SW480 (cell line): ENCODE measurements around the gene APOA4.

ENCODE experiments used
- DNase-seq: peaks from one replicate; pipeline ENCODE4 v3.0.0-alpha.2; 2016; ENCODE audit warnings: low spot score

APOA4 gene

GRCh38 chr11:116823031-116823843 lies at the start of gene APOA4:
APOA4 (minus strand) TSS chr11:116823304; CDS start chr11:116823191, 113 bp downstream.
- DNase-seq = no peak

DNA sequence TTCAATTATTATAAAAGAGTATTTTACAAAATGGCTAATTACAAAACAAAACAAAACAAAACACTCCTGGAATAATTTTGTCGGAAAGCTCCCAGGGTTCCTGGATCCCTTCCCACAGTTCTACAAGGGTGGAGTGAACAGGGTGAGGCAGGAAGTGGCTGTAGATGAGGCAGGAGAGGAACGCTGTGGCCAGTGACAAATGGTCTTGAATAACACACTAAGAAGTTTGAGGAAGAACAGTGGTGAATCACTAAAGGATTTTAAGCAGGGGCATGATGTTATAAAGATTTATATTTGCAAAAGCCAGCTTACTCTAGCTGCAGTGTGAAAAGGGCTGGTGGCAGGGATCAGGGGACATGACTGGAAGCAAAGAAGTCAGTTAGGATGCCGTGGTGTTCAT lies 48.1 kb upstream of the APOA4 start:
- DNase-seq = peak; percentile 28

DNA sequence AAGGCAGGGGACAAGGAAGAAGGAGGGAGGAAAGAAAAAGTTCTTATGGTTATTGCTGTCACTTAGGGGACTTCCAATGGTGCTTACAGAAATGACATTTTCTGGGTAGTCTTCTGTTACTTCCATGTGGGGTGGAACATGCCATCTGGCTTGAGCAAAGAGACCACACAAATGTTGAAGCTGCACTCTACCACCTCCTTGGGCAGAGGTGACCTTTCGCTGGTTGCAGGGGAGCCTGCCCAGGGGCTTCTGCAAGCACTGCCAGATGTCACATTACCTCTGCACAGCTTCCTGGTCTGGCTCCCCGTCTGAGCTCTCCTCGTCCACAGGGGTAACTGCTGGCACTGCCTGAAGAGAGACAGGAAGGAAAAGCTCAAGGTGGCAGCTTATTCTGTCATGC lies 47.0 kb upstream of the APOA4 start:
- no peak for DNase-seq

DNA sequence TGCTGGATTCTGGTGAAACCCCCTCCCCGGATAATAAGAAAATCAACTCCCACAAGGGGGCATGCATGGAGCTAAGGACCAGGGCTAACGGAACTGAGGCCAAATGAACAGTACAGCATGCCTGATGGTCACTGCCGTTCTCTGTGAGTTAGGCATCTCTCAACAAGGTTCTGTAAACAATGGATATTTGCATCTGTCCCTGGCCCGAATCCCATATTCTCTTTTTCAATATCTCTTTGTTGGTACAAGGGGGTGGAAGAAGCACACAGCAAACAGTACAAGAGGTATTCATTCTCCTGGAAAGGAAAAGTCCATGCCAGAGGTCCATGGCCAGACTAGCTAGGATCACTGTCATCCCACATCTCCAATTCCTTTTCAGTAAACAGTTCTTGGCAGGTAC lies 46.5 kb upstream of the APOA4 start:
- no peak for DNase-seq

DNA sequence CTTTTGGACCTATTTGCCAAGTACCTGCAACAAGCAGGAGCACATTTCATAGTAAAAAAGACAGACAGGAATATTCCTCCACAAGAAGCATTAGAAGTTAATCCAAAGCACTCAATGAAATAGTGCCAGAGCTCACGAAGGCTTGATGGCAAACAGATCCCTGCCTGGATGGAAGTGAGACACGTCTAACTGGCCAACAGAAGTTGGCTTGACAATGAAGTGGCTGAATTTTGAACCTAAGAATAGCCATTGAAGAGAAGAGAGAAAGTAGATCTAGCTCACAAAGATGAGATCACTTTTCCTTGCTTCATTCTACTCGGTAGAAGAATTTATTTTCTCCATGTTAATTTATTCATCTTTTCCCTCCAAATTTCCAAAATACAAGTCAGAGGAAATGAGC lies 45.0 kb upstream of the APOA4 start:
- DNase-seq = no peak

GRCh38 chr11:116867619-116868018 lies 44.5 kb upstream of the APOA4 start:
- no peak for DNase-seq

DNA sequence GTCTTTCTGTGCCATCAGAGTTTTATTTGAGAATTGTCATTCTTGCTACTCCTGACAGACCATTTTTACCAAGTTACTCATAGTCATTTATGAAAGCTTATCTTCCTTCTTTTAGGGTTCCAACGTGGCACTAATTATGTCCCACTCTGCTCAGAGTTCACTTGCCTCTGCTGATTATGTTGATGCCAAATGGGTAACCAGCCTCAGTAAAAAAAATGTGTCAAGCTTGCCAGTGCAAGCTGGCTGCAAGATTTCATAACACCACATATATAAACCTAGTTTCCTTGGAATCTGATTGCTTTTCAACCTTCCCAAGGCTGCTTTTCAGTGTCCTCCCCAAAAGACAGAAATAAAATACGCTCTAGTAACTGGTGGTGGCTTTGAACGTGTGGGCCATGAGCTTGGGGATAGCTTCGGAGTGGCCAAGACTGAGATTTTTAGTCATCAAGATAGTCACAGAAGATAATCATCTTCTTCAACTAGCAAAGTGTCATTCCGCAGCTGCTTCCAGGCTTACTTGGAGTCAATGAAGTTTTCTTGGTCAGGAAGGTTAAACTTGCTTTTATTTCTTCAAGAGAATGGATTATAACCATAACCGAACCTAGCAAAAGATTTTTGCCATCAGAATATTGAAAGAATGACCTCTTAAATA lies 43.8 kb upstream of the APOA4 start:
- DNase-seq = no peak

DNA sequence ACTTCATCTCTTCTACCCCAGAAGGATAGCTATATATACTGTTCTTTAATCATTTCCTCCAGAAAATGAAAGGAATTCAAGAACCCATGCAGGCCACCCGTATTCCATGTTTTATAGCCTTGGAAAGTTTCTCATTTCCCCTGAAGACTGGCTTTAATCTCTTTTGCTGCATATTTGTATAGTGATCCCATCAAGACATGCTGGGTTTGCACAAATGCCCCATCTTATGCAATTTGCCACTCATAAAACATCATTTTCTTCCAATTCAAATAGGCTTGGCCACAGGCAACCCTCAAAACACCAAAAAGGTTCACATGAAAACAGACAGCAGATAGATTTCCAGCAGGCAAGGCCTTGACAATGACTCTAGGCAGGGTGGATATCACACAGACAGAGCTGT lies 42.6 kb upstream of the APOA4 start:
- DNase-seq = no peak

DNA sequence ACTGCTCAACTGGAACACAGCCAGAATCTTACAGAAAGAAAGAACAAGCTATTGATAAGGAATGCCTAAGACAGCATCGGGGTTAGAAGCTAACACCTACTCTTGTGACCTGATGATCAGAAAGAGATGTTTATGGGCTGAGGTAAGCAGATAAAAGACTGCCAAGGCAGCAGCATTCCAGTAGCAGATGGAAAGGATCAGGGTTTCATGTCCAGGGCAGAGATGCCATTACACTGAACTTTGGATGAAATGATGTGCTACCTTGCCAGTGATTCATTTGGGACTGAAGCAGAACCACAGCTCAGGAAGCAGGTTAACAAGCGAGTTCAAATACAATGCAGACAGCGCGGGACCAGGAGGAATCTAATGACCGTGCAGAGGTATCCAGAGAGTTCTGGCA lies 41.4 kb upstream of the APOA4 start:
- DNase-seq = no peak

DNA sequence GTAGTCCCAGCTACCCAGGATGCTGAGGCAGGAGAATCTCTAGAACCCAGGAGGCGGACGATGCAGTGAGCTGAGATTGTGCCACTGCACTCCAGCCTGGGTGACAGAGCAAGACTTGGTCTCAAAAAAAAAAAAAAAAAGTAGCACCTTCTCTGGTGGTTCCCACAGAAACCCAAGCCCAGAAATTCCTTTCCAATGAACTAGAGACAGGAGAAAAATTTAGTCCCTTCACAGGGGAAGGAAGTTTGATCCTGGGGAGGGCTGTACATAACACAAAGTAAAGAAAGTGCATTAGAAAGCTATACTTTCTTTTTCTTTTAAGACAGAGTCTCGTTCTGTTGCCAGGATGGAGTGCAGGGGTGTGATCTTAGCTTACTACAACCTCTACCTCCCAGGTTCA lies 39.8 kb upstream of the APOA4 start:
- no peak for DNase-seq

DNA sequence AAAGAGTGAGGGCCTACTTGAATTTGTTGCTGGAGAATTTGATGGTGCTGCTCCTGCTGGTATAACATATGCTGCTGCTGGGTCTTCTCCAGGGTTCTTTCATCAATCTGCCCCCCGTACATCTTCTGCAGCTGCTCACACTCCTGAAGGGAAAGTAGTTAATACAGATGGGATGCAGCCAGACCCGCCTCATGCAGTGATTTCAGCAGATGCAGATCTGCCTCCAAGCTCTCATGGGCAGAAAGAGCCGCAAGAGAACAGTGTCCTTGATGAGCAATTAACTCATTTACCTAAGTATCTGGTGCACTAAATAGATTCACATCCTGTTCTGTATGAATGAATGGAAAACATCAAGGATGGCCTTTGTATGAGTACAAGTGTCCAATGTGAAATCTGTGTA lies 39.1 kb upstream of the APOA4 start:
- no peak for DNase-seq

- no peak for DNase-seq
Observed at GRCh38 chr11:116861539-116861938, 38.4 kb upstream of the APOA4 start.

- DNase-seq = no peak
Observed at GRCh38 chr11:116860303-116860702, 37.2 kb upstream of the APOA4 start.

GRCh38 chr11:116859175-116859574 lies 36.1 kb upstream of the APOA4 start:
- no peak for DNase-seq

- DNase-seq = no peak
Observed at GRCh38 chr11:116857936-116858335, 34.8 kb upstream of the APOA4 start.

- DNase-seq = no peak
Observed at GRCh38 chr11:116857316-116857715, 34.2 kb upstream of the APOA4 start.

DNA sequence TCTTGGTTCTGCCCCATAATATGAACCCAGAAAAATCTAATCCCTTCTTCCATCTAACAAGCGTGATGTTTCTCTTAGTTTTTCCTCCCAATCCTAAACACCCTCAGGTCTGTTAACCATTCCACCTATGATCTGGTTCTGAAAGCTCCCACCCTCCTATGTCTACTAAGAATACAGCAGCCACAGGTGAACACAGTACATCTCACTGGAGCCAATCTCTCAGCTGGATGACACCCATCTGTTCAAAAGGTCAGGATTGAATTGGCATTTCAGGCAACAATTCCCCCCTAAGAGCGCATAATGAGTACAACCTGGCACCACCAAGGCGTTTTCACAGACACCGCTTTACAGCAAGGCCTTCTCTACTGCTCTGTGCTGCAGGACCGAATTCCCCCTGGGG lies 33.3 kb upstream of the APOA4 start:
- DNase-seq = no peak

GRCh38 chr11:116855413-116855812 lies 32.3 kb upstream of the APOA4 start:
- DNase-seq = no peak

DNA sequence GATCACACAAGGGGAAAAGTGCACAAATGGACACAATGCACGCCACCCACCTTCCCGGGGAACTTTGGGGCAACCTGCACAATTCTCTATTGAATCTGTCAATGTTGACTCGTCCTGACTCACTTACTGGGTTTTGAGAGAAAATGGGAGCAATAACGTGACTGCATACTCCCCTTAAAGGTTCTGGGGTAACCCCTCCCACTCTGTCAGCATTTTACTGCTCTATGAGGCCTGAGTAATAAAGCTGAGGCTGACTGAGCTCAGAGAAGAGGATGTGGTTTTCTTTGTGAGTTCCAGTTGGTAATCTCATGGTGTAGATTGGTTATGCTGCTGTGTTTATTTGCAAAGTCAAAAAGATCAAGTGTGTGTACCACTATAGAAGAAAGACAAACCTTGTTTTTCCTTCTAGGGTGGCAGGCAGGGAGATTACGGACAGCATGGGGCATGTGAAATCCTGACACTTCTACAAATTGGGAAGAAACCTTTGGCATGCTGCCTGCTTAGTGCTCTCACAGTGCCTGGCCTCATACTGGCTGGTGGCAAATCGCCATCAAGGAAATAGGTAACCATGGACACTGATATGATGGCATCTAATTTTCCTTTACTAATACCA lies 30.5 kb upstream of the APOA4 start:
- DNase-seq = peak; percentile 70

GRCh38 chr11:116852261-116853031 lies 29.3 kb upstream of the APOA4 start:
- DNase-seq = no peak

GRCh38 chr11:116851626-116852025 lies 28.5 kb upstream of the APOA4 start:
- DNase-seq = no peak

- no peak for DNase-seq
Observed at GRCh38 chr11:116849486-116849885, 26.4 kb upstream of the APOA4 start.

- DNase-seq = no peak
Observed at GRCh38 chr11:116849060-116849459, 26.0 kb upstream of the APOA4 start.
